ENCODE results near the gene KITLG. TPM values are rescaled to one million over a fixed set of nuclear protein-coding genes. Genes with fewer than 3 reads are reported as not detected.

Gene KITLG
- total RNA-seq, 1 experiment from 2014 or later = 14.9 TPM

DNA sequence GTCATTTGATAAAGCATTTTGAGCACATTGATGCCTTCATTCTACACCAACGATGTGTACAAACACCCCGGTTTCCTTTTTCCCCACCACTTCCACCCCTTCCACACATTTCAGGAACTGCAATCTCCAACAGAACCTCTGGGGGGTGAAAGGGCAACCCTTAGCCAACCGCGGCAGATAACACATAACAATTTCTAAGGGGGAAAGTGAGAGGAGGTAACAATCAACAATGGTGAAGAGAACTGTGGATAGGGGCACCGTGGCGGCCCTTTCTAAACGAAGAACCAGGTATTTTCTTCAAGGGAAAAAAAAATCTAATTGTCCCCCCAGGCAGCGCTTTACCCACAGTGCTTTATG lies 1.1 kb downstream of the KITLG start:
- no peaks in the 10 kb centered on the region for H3K9me2 ChIP-seq (replicated peaks; ENCODE audit: low read length)
- peaks cover 37% of the 10 kb centered on the region for H3K4me1 ChIP-seq (ENCODE audit: insufficient read depth, low read length)
- intact Hi-C loops (cut with micrococcal nuclease) = loop anchor here (1.0 to 10.0 kb wide), 6 partner anchors 26 to 425 kb away; no protein-coding TSS in a partner anchor
- H3K27ac ChIP-seq (ENCODE audit: low read length) = no peak overlapping the region
- no peaks in the 10 kb centered on the region for H3K36me3 ChIP-seq (ENCODE audit: low read depth, low read length)
- H3K79me2 ChIP-seq (ENCODE audit: low read length) = peaks cover 60% of the 10 kb centered on the region
- H4K20me1 ChIP-seq (ENCODE audit: low read length) = no peaks in the 10 kb centered on the region
- H3K27me3 ChIP-seq (ENCODE audit: low read length) = no peaks in the 10 kb centered on the region
- BruUV-seq (replicated peaks) = no TSS peak
- H3K4me2 ChIP-seq (ENCODE audit: low read length) = peak overlapping the region; percentile 88
- no peaks in the 10 kb centered on the region for H3F3A ChIP-seq (ENCODE audit: low read length, unreplicated experiment)
- ChIA-PET POLR2A (ENCODE audit: unreplicated experiment) (interaction anchor here (0.6 kb wide), 1 partner anchor 27 kb away, joined by 7 read pairs; no protein-coding TSS in a partner anchor), CTCF (interaction anchor here (0.7 to 1.9 kb wide), 2 partner anchors 21 to 415 kb away, joined by 4 to 12 read pairs; no protein-coding TSS in a partner anchor)
- DNase-seq = peak; percentile 57
- peak overlapping the region; percentile 94 for H3K4me3 ChIP-seq (ENCODE audit: low read length)
- peak; percentile 26 for ATAC-seq
- no peak for TF ChIP-seq EZH2 (IDR thresholded peaks at IDR 0.05; ENCODE audit: low read length, unreplicated experiment)
- TF ChIP-seq EZH2phosphoT487 (IDR thresholded peaks at IDR 0.05; ENCODE audit: borderline replicate concordance, low read length) = no peak
- TF ChIP-seq, protein P1, sequence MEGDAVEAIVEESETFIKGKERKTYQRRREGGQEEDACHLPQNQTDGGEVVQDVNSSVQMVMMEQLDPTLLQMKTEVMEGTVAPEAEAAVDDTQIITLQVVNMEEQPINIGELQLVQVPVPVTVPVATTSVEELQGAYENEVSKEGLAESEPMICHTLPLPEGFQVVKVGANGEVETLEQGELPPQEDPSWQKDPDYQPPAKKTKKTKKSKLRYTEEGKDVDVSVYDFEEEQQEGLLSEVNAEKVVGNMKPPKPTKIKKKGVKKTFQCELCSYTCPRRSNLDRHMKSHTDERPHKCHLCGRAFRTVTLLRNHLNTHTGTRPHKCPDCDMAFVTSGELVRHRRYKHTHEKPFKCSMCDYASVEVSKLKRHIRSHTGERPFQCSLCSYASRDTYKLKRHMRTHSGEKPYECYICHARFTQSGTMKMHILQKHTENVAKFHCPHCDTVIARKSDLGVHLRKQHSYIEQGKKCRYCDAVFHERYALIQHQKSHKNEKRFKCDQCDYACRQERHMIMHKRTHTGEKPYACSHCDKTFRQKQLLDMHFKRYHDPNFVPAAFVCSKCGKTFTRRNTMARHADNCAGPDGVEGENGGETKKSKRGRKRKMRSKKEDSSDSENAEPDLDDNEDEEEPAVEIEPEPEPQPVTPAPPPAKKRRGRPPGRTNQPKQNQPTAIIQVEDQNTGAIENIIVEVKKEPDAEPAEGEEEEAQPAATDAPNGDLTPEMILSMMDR (conservative IDR thresholded peaks at IDR 0.05; ENCODE audit: low read depth, low read length) = peak; percentile 56
- H3K9ac ChIP-seq (ENCODE audit: low read length) = peak overlapping the region; percentile 77
- H3K9me3 ChIP-seq (ENCODE audit: low read length) = no peaks in the 10 kb centered on the region
- peak overlapping the region; percentile 96 for H2AFZ ChIP-seq (ENCODE audit: low read length)

DNA sequence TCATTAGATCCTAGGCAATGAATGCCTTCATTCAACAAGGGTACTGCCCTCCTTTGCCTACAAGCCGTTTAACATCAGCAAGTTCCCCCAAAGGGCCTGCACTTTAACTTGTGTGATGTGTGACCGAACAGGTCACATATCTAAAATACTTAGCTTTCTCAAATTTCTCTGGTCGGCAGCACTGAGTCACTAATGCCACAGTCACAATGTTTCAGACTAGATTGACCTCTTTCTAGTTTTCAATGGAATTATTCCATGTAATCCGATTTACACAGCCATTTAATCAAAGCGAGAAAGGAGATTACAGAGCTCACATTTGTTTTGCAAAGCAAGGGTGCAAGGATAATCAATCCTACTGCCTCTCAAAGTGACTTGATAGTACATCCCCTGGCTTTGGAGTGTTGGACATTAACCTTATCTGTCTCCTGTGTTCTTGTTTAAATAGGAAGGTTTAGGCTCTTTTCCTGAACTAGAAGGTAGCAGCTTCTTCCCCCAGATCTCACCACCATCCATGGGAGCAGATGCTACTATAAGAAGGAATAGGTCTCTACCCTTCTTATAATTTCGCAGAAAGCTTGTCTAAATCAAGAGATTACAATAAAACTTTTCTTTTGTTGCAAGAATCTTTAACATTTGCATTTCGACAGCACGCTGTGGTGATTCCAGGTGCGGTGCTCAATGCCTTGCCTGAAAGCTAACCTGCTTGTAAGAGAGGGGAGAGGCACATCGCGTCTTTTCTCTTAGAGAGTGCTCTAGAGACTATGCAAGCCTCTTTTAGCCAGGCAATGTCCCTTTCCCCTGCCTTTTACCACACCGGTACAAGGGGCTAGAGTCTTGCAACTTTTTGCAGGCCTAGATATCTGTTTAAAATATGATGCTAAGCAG lies 1.8 kb downstream of the KITLG start:
- CTCF ChIA-PET = no interaction called here
- POLR2A ChIA-PET (ENCODE audit: unreplicated experiment) = interaction anchor here (0.6 kb wide), 1 partner anchor 26 kb away, joined by 7 read pairs; no protein-coding TSS in a partner anchor
- no peaks in the 10 kb centered on the region for H3K27me3 ChIP-seq (ENCODE audit: low read length)
- H3K9me2 ChIP-seq (replicated peaks; ENCODE audit: low read length) = no peaks in the 10 kb centered on the region
- peak overlapping the region; percentile 77 for H3K9ac ChIP-seq (ENCODE audit: low read length)
- no TSS peak for BruUV-seq (replicated peaks)
- ATAC-seq (peak; percentile 21), DNase-seq (peak; percentile 58)
- peak overlapping the region; percentile 94 for H3K4me3 ChIP-seq (ENCODE audit: low read length)
- TF ChIP-seq EZH2 (IDR thresholded peaks at IDR 0.05; ENCODE audit: low read length, unreplicated experiment) = no peak
- TF ChIP-seq, protein P1 (conservative IDR thresholded peaks at IDR 0.05; ENCODE audit: low read depth, low read length) = peak; percentile 23; the same call in 1 of the 2 replicates
- H3K79me2 ChIP-seq (ENCODE audit: low read length) = peaks cover 64% of the 10 kb centered on the region
- intact Hi-C loops (cut with micrococcal nuclease) = loop anchor here (1.0 to 10.0 kb wide), 6 partner anchors 26 to 424 kb away; no protein-coding TSS in a partner anchor
- H3K9me3 ChIP-seq (ENCODE audit: low read length) = no peaks in the 10 kb centered on the region
- H3F3A ChIP-seq (ENCODE audit: low read length, unreplicated experiment) = no peaks in the 10 kb centered on the region
- peaks cover 37% of the 10 kb centered on the region for H3K4me1 ChIP-seq (ENCODE audit: insufficient read depth, low read length)
- H3K36me3 ChIP-seq (ENCODE audit: low read depth, low read length) = no peaks in the 10 kb centered on the region
- H3K27ac ChIP-seq (ENCODE audit: low read length) = peak overlapping the region; percentile 15
- peak overlapping the region; percentile 88 for H3K4me2 ChIP-seq (ENCODE audit: low read length)
- H4K20me1 ChIP-seq (ENCODE audit: low read length) = no peaks in the 10 kb centered on the region
- peak overlapping the region; percentile 96 for H2AFZ ChIP-seq (ENCODE audit: low read length)

Measured in PC-3 (cell line).